ENCODE measurements around the gene NR4A1. TPM values are rescaled to one million over a fixed set of nuclear protein-coding genes. Genes with fewer than 3 reads are reported as not detected.

The NR4A1 gene
- total and polyA plus RNA-seq, 7 experiments from 2014 or later, result 0.28 to 279 (median 1.1) TPM

DNA sequence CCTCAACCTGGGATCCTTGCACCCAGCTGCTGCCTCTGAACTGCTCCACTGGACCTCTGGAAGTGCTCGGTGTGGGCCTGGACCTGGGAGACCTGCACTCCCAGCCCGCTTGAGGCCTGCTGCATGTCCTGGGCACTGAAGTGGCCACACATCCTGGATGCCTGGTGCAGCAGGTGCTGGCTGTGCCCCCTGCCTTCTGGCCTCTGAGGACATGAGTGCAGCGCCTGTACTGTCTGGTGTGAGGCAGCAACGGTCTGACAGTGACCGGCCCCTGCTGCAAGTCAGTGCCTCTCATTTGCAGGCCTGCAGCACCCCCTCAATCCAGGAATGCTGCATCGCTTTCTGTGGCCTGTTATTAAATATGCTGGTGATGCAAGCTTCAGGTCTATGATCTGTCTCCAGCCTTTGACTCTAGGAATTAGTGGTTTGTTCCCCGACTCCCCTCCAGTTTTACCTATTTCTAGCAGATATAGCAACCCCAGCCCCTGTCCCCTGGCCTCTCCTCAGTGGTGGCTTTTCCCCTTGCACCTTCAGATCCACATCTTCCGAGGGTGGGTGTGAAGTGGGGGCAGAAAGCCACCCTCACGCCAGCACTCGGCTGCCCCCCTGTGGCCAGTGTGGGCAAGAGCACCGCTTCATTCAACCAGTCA lies 31.9 kb downstream of the NR4A1 start:
- Histone ChIP-seq H3K4me3 (ENCODE audit: low read length) (no peak overlapping the region), H3K4me1 (ENCODE audit: control insufficient read depth in 2 of 2, insufficient read depth in 2 of 2, low read length in 2 of 2) (peaks cover 0 to 12% of the 10 kb centered on the region in 2 donors), H3K27me3 (ENCODE audit: control insufficient read depth in 2 of 2, insufficient read depth in 2 of 2, low read length in 2 of 2) (no peaks in the 10 kb centered on the region), H3K36me3 (ENCODE audit: control insufficient read depth in 2 of 3, insufficient read depth in 3 of 3, low read length in 3 of 3) (peaks cover 0 to 12% (median 0%) of the 10 kb centered on the region in 3 experiments), H3K27ac (ENCODE audit: low read depth, low read length) (no peak overlapping the region), H3K9me3 (ENCODE audit: control insufficient read depth in 2 of 3, low read length in 3 of 3) (no peaks in the 10 kb centered on the region)
- Mint-ChIP-seq H3K9me3 (peaks cover 0 to 4% (median 0%) of the 10 kb centered on the region in 11 donors), H3K27ac (peak overlapping the region in 4 of 9 donors; percentile 47 to 83 (median 72)), H3K4me3 (peak overlapping the region in 2 of 10 donors; percentile 17 to 52), H3K4me1 (peaks cover 6 to 17% (median 12%) of the 10 kb centered on the region in 7 donors), H3K27me3 (peaks cover 4 to 14% (median 10%) of the 10 kb centered on the region in 5 donors), H3K36me3 (peaks cover 0 to 4% (median 0%) of the 10 kb centered on the region in 5 donors)
- intact Hi-C loops (cut with micrococcal nuclease), result loop anchor here (1.0 to 5.0 kb wide), 6 partner anchors 14 to 90 kb away; partner anchors contain the start of genes ATG101 (in 2 of the 2) and NR4A1 (in 1 of the 2)
- peak; percentile 49 to 74 (median 66) for DNase-seq
- ChIA-PET POLR2A (interaction anchor here (0.6 to 6.3 kb wide), 4 partner anchors 32 to 912 kb away, joined by 3 to 37 read pairs (median 4); no protein-coding TSS in a partner anchor), CTCF (interaction anchor here (0.8 to 21.9 kb wide), 6 partner anchors 13 to 93 kb away, joined by 3 to 457 read pairs (median 6); partner anchors contain the start of genes ATG101 and NR4A1)
- ATAC-seq, result peak; percentile 86

DNA sequence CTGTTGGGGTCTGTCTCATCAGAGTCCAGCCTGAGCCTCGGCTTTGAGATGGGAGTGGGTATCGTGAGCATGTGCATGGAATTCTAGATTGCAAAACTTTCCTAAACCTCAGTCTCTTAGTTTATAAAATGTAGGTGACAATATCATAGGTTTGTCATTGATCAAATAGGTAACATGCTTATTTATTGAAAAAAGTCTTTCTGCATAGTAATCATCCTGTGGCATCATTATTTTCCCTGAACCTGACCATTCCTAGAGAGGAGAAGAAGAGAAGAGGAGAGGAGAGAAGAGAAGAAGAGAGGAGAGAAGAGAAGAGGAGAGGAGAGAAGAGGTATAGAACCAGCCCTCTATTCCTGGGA lies 32.4 kb downstream of the NR4A1 start:
- no peak for ATAC-seq
- Histone ChIP-seq H3K4me1 (ENCODE audit: control insufficient read depth in 2 of 2, insufficient read depth in 2 of 2, low read length in 2 of 2) (peaks cover 0 to 12% of the 10 kb centered on the region in 2 donors), H3K27ac (ENCODE audit: low read depth, low read length) (no peak overlapping the region), H3K27me3 (ENCODE audit: control insufficient read depth in 2 of 2, insufficient read depth in 2 of 2, low read length in 2 of 2) (no peaks in the 10 kb centered on the region), H3K36me3 (ENCODE audit: control insufficient read depth in 2 of 3, insufficient read depth in 3 of 3, low read length in 3 of 3) (peaks cover 0 to 9% (median 0%) of the 10 kb centered on the region in 3 experiments), H3K4me3 (ENCODE audit: low read length) (no peak overlapping the region), H3K9me3 (ENCODE audit: control insufficient read depth in 2 of 3, low read length in 3 of 3) (no peaks in the 10 kb centered on the region)
- Mint-ChIP-seq H3K4me1 (peaks cover 6 to 17% (median 12%) of the 10 kb centered on the region in 7 donors), H3K36me3 (peaks cover 0 to 3% (median 0%) of the 10 kb centered on the region in 5 donors), H3K9me3 (peaks cover 0 to 4% (median 0%) of the 10 kb centered on the region in 11 donors), H3K27ac (no peak overlapping the region), H3K4me3 (no peak overlapping the region), H3K27me3 (peaks cover 7 to 16% (median 14%) of the 10 kb centered on the region in 5 donors)
- CTCF ChIA-PET, result interaction anchor here (1.0 to 21.9 kb wide), 7 partner anchors 14 to 93 kb away, joined by 3 to 457 read pairs (median 6); partner anchors contain the start of genes ATG101 and NR4A1
- intact Hi-C loops (cut with micrococcal nuclease), result loop anchor here (1.0 to 5.0 kb wide), 6 partner anchors 14 to 90 kb away; partner anchors contain the start of genes ATG101 (in 2 of the 2) and NR4A1 (in 1 of the 2)
- no peak for DNase-seq
- POLR2A ChIA-PET, result interaction anchor here (6.3 kb wide), 1 partner anchor 58 kb away, joined by 37 read pairs; no protein-coding TSS in a partner anchor

DNA sequence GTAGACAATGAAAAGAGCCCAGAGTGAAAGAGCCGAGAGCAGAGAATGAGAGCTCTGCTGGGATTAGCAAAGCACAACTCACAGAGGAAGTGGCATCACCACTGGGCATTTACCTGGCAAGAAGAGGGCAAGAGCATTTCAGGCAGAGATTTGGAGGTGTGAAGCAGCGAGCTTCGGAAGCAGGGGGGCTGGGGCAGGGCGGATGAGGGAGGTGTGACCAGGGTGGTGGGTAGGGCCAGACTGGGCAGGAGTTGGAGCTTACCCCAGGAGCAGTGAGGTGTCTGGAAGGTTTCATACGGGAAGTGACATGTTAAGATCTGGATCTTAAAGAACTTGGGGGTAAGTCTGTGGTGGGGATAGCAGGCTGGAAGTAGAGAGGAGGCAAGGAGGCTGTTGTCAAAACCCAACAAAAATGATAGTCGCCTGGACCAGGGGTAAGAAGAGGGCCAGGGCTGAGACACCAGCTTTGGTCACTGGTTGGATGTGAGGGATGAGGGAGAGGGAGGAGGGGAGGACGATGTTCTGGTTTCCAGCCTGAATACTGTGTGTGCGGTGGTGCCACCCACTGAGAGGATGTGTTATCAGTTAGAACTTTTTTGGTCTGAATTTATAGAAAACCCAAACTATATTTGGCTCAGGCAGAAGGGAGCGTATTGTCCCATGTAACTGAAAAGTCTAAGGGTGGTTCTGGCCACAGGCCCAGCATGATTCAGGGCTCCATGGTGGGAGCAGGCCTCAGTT lies 33.4 kb downstream of the NR4A1 start:
- no peak for ATAC-seq
- H3K36me3 ChIP-seq (ENCODE audit: control insufficient read depth in 2 of 3, insufficient read depth in 3 of 3, low read length in 3 of 3), result no peaks in the 10 kb centered on the region
- H3K4me1 ChIP-seq (ENCODE audit: control insufficient read depth in 2 of 2, insufficient read depth in 2 of 2, low read length in 2 of 2), result peaks cover 0 to 12% of the 10 kb centered on the region in 2 donors
- H3K27me3 Mint-ChIP-seq, result peaks cover 15 to 27% (median 25%) of the 10 kb centered on the region in 5 donors
- no peaks in the 10 kb centered on the region for H3K9me3 ChIP-seq (ENCODE audit: control insufficient read depth in 2 of 3, low read length in 3 of 3)
- H3K4me3 Mint-ChIP-seq, result no peak overlapping the region
- no peak for DNase-seq
- H3K27me3 ChIP-seq (ENCODE audit: control insufficient read depth in 2 of 2, insufficient read depth in 2 of 2, low read length in 2 of 2), result no peaks in the 10 kb centered on the region
- POLR2A ChIA-PET, result interaction anchor here (6.3 kb wide), 1 partner anchor 59 kb away, joined by 37 read pairs; no protein-coding TSS in a partner anchor
- intact Hi-C loops (cut with micrococcal nuclease), result loop anchor here in 1 of 2 donors (5.0 kb wide), 1 partner anchor 33 kb away; no protein-coding TSS in a partner anchor
- peak overlapping the region in 1 of 9 donors; percentile 68 for H3K27ac Mint-ChIP-seq
- H3K9me3 Mint-ChIP-seq, result peaks cover 0 to 3% (median 0%) of the 10 kb centered on the region in 11 donors
- no peak overlapping the region for H3K4me3 ChIP-seq (ENCODE audit: low read length)
- no peak overlapping the region for H3K27ac ChIP-seq (ENCODE audit: low read depth, low read length)
- H3K36me3 Mint-ChIP-seq, result peaks cover 0 to 3% (median 0%) of the 10 kb centered on the region in 5 donors
- peaks cover 6 to 17% (median 12%) of the 10 kb centered on the region in 7 donors for H3K4me1 Mint-ChIP-seq
- CTCF ChIA-PET, result interaction anchor here (0.6 to 21.9 kb wide), 7 partner anchors 15 to 135 kb away, joined by 3 to 457 read pairs (median 5); partner anchors contain the start of genes ATG101 and TAMALIN

DNA sequence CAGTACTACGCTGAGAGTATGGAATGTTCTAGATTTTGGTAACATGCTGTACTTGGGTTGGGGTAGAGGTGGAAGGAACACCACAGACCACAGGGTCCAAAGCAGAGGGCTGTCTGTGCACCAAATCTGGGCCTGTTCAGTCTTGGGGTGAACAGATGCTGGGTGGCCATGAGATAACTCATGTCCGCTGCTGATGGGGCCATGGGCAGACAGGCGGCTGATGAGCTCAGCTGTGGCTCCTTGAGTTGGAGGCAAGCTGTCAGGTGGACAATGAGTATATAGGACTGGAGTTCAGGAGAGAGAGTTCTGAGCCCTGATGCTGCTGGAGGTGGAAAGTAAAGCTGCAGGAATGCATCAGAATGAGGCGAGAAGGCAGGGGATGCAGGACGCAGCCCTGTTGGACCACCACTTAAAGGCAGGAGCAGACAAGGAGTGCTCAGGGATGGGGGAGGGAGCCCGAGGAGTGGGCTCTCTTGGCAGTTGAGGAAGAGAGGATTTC lies 34.5 kb downstream of the NR4A1 start:
- H3K9me3 ChIP-seq (ENCODE audit: control insufficient read depth in 2 of 3, low read length in 3 of 3), result no peaks in the 10 kb centered on the region
- ChIA-PET CTCF (interaction anchor here (0.6 to 21.9 kb wide), 5 partner anchors 51 to 92 kb away, joined by 3 to 457 read pairs (median 5); partner anchors contain the start of gene TAMALIN), POLR2A (no interaction called here)
- peaks cover 6 to 16% (median 12%) of the 10 kb centered on the region in 7 donors for H3K4me1 Mint-ChIP-seq
- intact Hi-C loops (cut with micrococcal nuclease), result no loop called here
- no peaks in the 10 kb centered on the region for H3K36me3 ChIP-seq (ENCODE audit: control insufficient read depth in 2 of 3, insufficient read depth in 3 of 3, low read length in 3 of 3)
- peaks cover 0 to 12% of the 10 kb centered on the region in 2 donors for H3K4me1 ChIP-seq (ENCODE audit: control insufficient read depth in 2 of 2, insufficient read depth in 2 of 2, low read length in 2 of 2)
- peaks cover 0 to 3% (median 0%) of the 10 kb centered on the region in 11 donors for H3K9me3 Mint-ChIP-seq
- H3K27me3 ChIP-seq (ENCODE audit: control insufficient read depth in 2 of 2, insufficient read depth in 2 of 2, low read length in 2 of 2), result no peaks in the 10 kb centered on the region
- H3K27ac ChIP-seq (ENCODE audit: low read depth, low read length), result no peak overlapping the region
- peaks cover 24 to 37% (median 31%) of the 10 kb centered on the region in 5 donors for H3K27me3 Mint-ChIP-seq
- H3K4me3 ChIP-seq (ENCODE audit: low read length), result no peak overlapping the region
- DNase-seq (no peak), ATAC-seq (no peak)
- H3K27ac Mint-ChIP-seq, result peak overlapping the region in 1 of 9 donors; percentile 71
- H3K4me3 Mint-ChIP-seq, result no peak overlapping the region
- peaks cover 0 to 3% (median 0%) of the 10 kb centered on the region in 5 donors for H3K36me3 Mint-ChIP-seq

DNA sequence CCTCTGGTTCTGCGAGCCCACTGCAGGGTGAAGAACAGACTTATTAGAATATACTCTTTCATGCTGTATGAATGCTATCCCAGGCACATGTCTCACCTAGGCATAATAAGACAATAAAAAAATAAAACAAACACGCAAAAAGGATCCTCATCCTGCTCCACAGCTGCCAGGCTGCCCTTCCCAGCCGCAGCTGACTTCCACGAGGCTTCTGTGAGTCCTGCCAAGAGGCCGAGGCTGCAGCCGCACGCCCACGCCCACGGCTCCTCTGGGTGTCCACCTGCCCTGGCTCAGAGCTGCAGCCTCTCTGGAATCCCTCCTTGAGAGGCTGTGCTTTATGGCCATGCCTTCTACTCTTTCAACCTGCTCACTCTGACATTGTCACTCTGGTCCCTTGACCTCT lies 35.1 kb downstream of the NR4A1 start:
- Mint-ChIP-seq H3K4me1 (peaks cover 6 to 14% (median 12%) of the 10 kb centered on the region in 7 donors), H3K36me3 (peaks cover 0 to 3% (median 0%) of the 10 kb centered on the region in 5 donors), H3K4me3 (no peak overlapping the region), H3K9me3 (peaks cover 0 to 3% (median 0%) of the 10 kb centered on the region in 11 donors), H3K27me3 (peaks cover 30 to 44% (median 38%) of the 10 kb centered on the region in 5 donors), H3K27ac (no peak overlapping the region)
- no peak for DNase-seq
- peaks cover 0 to 7% of the 10 kb centered on the region in 2 donors for H3K4me1 ChIP-seq (ENCODE audit: control insufficient read depth in 2 of 2, insufficient read depth in 2 of 2, low read length in 2 of 2)
- CTCF ChIA-PET, result interaction anchor here (1.5 to 21.9 kb wide), 4 partner anchors 52 to 93 kb away, joined by 3 to 457 read pairs (median 6); partner anchors contain the start of gene TAMALIN
- POLR2A ChIA-PET, result no interaction called here
- intact Hi-C loops (cut with micrococcal nuclease), result no loop called here
- no peak overlapping the region for H3K4me3 ChIP-seq (ENCODE audit: low read length)
- H3K27ac ChIP-seq (ENCODE audit: low read depth, low read length), result no peak overlapping the region
- no peaks in the 10 kb centered on the region for H3K36me3 ChIP-seq (ENCODE audit: control insufficient read depth in 2 of 3, insufficient read depth in 3 of 3, low read length in 3 of 3)
- no peak for ATAC-seq
- peaks cover 0 to 1% of the 10 kb centered on the region in 2 donors for H3K27me3 ChIP-seq (ENCODE audit: control insufficient read depth in 2 of 2, insufficient read depth in 2 of 2, low read length in 2 of 2)
- H3K9me3 ChIP-seq (ENCODE audit: control insufficient read depth in 2 of 3, low read length in 3 of 3), result no peaks in the 10 kb centered on the region
